ENCODE results near the gene MLPH.

GRCh38 chr2:237508361-237508760 is 21.3 kb downstream of the MLPH start:
- no peak for TF ChIP-seq CTCF (IDR thresholded peaks at IDR 0.05)
- no peak for TF ChIP-seq POLR2A (IDR thresholded peaks at IDR 0.05)
- TF ChIP-seq POLR2AphosphoS5 (IDR thresholded peaks at IDR 0.05), result no peak

Measured in breast epithelium (tissue), 3 donors.